NCI-H526 (cell line): ENCODE results near the gene OVCH1.

Source experiments
- DNase-seq, 2 experiments: peaks; one replicate each; lab custom pipeline; 2025; lab: John Stamatoyannopoulos, UW

OVCH1 gene, protein sequence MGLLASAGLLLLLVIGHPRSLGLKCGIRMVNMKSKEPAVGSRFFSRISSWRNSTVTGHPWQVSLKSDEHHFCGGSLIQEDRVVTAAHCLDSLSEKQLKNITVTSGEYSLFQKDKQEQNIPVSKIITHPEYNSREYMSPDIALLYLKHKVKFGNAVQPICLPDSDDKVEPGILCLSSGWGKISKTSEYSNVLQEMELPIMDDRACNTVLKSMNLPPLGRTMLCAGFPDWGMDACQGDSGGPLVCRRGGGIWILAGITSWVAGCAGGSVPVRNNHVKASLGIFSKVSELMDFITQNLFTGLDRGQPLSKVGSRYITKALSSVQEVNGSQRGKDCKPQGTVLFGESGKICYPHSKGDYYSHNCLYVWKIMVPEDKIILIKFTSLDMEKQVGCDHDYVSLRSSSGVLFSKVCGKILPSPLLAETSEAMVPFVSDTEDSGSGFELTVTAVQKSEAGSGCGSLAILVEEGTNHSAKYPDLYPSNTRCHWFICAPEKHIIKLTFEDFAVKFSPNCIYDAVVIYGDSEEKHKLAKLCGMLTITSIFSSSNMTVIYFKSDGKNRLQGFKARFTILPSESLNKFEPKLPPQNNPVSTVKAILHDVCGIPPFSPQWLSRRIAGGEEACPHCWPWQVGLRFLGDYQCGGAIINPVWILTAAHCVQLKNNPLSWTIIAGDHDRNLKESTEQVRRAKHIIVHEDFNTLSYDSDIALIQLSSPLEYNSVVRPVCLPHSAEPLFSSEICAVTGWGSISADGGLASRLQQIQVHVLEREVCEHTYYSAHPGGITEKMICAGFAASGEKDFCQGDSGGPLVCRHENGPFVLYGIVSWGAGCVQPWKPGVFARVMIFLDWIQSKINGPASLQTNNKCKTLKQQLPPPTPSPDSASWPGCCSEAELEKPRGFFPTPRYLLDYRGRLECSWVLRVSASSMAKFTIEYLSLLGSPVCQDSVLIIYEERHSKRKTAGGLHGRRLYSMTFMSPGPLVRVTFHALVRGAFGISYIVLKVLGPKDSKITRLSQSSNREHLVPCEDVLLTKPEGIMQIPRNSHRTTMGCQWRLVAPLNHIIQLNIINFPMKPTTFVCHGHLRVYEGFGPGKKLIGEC

DNA sequence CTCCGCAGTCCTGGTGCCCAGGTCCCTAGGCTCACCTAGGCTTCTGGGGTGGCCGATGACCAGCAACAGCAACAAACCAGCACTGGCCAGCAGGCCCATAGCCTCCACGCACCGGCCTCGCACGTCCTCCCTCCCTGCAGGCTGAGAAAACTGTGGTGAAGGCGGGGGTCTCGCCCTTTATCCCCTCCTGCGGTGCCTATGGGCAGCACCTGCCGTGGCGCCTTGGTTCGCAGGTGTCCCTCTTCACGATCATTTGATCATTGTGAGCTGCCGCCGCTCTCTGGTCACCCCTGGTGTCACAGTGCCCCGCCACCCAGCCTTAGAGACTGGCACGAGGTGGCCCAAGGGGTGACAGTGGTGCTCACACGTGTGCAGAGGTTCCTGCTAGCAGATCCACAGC, at the start of gene OVCH1:
OVCH1 (minus strand) TSS at position 99 of the 400 bp plus-strand sequence; CDS start at position 99, 0 bp downstream.
- no peak for DNase-seq

DNA sequence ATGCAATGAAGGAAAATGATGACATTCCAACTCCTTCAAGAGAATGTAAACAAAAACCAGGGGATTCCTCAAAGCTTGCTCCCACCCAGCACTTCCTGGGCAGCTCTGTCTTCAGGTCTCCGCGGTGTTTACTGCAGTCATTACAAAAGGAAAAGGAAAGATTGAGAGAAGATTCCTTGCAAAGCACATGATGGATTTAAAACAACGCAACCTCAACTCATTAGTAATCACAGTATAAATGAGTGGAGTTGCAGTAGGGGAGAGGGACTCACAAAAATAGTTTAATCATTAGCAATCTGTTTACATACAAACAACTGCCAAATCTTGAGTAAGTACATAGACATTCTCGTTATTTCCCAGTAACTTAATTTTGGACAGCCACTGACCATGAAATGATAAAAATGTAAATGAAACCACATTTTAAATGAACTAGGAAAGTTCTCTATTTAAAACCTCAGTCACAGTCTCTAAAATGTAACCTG, 49.7 kb upstream of the OVCH1 start:
- no peak for DNase-seq

DNA sequence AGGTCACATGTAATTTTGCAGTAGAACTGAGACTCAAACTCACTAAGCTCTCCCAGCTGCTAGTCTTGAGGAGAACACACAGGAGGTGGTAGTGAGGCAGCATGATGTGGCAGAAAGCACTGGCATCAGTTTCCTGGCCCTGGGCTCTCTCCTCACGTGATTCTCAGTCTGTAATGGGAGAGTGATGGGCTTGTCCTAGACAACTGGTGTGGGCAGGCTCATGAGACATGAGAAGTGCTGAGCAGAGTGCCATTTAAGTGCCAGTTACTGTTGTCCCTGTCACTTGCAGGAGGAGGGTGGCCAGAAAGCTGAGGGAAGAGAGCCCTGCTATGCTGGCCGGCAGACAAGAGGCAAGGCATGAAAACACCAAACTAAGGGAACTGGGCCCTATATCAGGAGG, 48.5 kb upstream of the OVCH1 start:
- DNase-seq: no peak

DNA sequence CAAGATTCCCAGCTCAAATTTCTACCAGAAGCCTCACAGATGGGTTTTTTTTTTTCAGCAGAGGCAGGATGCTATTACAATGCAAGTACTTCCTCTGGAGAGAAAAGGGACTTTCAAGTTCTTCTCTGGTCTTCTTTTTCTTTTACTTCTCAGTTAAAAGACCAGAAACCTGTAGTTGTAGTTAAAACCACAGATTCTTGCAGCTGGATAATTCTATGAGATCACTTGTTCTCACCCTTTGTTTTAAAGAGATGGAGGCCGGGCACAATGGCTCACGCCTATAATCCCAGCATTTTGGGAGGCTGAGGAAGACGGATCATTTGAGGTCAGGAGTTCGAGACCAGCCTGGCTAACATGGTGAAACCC, 47.6 kb upstream of the OVCH1 start:
- DNase-seq: no peak

DNA sequence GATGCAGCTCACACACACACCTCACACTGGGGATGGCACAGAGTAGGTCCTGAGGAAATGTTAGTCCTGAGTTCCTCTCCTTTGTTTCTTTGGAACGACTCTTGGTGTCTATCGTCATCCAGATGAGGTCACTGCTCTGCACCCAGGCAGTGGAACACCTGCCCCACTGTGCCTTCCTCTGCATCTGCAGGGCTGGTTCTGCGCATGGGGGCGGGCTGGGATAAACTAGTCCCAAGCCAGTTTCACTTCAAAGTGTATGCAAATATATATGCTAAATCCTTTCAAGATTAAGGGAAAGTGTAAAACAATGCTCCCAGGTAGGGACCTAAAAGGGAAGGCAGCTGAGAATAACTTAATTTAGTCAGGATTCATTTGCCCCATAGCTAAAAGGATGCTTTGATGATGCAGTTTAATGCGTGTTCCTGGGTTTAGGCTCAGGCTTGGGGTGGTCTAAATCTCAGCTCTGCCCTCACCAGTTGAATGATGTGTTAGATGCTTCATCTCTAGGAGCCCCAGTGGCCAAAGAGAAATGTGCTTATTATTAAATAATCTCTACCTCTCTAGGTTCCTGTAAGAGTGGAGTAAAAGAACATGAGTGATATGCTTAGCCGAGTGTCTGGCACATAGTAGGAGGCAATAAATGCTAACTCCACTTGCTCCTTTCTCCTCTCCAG, 47.1 kb upstream of the OVCH1 start:
- DNase-seq: no peak

DNA sequence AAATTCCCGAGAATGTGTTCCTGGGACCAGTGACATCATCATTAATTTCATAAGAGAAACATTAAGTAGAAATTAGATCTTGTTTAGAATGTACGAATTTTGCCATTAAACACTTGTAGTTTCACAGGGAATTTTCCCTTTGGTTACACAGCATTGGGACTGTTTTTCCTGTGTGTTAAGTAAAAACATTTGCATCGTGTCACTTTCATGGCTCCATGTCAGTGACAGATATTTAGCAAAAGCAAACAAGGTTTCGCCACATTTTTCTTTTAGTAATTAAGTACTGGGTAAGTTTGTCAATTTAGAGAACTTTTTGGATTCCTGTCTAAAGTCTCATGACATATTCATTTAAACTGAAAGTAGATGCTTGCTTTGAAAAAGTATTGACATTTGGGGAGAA, 45.5 kb upstream of the OVCH1 start:
- DNase-seq: no peak

DNA sequence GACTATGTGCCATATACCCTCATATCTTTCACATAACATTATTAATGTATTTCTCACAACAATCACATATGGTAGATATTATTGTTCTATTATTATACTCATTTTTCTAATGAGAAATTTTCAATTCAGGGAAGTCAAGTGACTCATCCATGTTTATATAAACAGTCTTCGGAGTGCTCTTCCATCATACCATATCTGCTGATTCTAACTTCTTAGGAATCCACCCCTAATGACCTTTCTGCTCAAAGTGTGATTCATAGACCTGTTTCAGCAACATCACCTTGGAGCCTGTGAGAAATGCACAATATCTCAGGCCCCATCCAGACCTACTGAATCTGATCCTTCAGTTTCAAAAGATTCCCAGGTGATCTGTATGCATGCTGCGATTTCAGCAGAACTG, 39.8 kb upstream of the OVCH1 start:
- no peak for DNase-seq

DNA sequence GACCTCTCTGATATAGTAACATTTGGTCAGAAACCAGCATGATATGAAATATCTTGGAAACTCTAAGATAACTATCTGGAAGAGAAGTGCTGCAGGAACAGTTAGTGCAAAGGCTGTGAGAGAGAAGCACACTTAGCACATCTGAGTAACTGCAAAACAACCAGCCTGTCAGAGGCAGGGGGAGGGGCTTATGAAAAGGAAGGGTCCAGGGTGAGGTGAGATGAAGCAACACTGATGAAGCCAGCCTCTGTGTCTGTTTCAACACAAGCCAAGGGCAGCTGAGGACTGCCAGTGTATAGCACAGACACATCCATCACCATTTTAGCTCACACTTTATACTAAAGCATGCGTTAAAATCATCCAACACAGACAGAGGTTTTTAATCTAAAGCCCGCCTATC, 37.4 kb upstream of the OVCH1 start:
- DNase-seq: no peak

DNA sequence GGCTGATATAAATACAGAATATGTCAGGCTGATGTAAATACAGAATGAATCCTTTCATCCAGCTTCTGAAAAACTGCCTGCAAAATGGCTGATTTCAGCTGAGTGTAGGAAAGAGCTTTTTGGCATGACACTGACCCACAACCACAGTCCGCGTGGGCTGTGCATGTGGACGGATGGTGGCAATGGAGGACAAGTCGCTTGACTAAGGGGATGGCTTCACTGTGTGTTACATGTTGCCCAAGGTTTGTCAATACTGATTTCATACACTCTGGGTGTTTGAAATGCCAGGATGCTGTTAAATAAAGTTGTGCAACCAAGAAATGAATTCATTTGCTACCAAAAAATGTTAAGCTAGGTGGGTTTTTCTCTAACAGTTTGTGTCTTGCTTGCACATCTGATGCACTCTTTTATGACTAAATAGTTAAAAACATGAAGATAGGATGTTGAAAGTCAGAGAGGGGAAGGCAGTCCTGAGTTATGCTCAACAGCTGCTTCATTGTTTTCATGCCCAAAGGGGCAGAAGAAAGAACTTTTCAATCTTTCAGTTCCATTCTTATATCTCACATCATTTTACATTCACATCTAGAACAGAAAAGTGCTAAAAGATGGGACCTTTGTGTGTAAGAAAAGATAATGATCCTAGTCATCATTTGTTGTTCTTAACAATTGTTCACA, 36.5 kb upstream of the OVCH1 start:
- no peak for DNase-seq

DNA sequence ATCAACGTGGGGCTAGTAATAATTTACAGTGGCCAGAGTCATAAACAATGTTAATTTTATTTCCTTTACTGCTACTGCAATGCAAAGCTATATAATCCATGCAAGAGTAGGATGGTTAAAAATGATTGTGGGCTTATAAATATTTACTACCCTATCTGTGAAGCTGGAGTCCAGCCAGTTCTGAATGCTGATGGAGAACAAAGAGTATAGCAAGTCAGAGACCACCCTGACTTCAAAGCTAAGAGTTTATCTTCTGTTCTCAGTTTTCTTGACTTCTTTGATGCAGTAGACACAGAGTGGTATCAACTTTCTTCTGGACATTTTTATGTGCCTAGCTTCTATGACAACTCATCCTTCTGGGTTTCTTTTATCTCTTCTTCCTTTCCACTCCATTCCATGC, 34.0 kb upstream of the OVCH1 start:
- DNase-seq: no peak

DNA sequence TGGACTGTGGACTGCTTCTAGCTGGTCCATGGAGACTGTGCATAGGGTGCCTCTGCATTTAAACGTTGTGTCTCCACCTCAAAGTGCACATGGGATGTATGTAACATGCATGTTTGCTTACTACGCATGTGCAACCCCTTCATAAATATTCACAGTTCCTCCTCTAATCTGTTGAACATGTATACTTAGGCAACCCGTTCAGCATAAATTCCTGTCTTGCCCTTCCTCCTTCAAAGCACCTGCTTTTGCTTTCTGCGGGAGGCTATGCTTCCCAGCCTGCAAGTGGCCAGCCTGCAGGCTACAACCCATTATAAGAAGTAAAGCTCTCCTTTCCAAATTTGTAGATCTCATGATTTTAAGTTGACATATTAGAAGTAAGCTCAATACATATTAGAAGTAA, 33.0 kb upstream of the OVCH1 start:
- DNase-seq: no peak

DNA sequence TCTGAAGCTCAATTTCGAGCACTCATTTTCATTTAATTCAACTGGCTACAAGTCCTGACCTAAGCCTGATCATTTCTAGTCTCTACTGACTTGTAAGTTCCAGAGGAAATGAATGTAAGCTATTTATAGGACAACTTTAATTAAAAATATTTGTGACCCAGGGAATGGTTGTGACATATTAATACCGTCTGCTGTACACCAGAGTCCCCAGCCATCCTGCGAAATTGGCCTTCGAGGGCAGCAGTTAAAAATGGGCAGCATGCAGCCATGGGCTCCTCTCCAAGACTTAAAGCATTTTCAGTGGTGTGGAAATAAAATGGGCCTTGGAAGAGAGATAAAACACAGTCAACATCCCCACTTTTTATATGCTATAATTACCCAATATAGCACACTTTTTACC, 30.7 kb upstream of the OVCH1 start:
- DNase-seq: no peak

DNA sequence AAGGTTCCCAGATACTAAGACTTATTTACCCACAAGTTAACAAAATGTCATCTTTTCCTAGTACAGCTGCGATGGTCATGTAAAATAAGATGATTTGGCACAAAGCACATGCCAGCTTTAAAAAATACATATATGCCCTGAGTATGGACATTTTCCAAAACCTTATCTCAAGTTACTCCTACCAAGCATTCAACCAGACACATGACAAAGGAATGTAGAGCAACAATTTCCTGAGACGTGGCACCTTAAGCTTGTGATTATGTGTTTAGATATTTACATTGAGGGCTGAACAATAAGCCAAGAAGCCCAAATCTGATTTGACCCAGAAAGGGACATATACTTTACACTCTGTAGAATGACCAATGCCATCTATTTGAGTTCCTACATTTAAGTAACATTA, 24.5 kb upstream of the OVCH1 start:
- DNase-seq: no peak

DNA sequence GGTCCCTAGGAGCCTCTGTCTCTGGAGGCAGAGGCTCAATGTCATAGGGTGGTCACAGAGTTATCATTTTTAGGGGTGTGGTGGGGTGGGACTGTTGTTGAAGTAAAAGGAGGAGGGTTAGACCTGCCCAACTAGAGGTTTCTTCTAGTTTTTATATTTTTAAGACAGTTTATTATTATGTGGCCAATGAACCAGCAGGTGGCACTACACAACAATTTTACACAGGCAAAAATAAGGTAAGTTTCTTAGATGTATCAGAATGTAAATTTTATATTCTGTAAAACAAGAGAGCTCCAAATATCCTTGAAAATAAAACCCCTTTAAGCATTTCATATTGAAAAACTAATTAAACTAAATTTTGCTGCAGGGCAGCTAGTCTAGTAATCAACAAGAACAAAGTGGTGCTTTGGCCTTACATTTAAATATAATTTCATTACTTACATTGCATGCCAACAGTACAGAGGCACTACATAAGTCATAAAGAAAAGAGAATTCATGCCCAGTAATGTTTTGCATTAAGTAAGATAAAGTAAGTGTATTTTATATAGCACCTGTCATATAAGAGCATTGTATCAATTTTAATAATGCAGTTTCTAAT, 22.2 kb upstream of the OVCH1 start:
- peak; percentile 9 to 49 for DNase-seq

DNA sequence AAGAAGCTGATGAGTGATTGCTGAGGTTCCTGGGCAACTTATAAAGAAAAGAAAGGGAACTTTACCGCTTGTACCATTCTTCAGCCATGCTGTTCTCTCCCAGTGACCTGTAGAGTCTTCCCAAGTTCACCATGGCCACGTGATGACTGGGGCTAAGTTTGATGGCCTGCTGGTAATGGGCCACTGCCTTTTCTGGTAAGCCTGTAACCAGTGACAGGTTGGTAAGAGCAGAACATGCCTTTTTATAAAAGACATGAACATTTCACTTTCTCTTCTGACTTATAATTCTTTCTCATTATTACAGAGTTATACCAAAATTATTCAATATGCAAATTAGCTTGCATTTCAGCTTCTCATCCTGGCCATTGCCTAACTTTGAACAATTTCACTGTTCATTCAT, 20.9 kb upstream of the OVCH1 start:
- DNase-seq: no peak

DNA sequence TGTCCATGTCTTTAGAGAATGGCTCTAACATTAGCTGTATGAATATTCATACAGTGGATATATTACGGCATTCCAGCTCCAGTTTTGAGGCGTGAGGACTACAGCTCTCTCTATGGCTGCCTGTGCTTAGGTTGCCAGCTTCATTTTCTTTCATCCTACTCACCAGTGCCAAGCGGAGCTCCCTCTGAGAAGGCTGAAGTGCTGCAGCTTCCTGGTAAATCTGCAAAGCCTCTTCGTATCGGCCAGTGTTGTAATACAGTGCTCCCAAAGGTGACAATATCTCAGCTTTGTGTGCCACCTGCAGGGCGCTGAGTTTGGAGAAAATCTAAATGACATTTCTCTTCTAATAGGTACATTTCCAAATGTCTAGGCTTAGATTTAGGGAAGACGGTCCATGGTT, 19.8 kb upstream of the OVCH1 start:
- DNase-seq: peak; percentile 67 to 73

DNA sequence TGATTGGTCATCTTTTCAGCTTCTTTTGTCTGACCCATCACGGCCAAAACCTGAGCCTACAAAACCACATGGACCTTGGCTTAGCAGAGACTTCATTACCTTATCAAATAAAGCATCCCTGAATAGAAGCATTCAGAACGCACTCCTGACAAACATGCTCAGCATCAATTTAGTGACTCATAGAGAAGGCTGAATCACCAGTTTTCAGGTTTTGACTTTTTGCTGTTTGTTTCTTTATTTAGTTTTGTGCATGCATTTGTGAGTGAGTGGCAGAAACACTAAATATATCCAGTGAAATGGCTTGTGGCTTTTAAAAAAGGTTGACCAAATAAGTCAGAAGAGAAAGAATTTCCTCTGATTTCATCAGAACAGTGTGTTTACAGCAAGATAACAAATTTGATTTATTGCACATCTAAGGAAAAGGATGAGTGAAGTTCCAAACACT, 19.0 kb upstream of the OVCH1 start:
- no peak for DNase-seq

DNA sequence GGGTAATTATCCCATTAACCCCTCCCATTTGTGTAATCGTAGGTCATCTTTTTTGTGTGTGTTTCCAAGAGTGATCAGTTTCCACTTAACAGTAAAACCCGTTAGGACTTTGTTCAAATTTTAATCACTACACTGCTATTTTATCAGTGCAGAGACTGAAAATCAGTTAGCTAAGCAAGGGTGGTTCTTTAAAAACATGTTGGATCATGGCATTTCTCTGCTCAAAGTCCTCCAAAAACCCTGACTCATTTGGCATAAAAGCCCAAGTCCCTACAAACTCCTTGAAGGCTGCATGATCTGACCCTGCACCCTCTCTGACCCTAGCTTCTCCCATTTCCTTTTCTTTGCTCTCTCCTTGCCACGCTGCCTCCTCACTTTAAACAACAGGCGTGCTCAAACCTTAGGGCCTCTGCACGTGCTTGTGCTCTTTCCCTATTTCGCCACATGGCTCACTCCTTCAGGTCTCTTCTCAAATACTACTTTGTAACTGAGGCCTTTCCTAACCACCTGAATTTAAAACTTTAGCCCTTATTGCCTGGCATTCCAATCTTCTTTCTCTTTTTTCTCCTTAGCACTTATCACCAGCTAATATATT, 13.2 kb upstream of the OVCH1 start:
- no peak for DNase-seq

DNA sequence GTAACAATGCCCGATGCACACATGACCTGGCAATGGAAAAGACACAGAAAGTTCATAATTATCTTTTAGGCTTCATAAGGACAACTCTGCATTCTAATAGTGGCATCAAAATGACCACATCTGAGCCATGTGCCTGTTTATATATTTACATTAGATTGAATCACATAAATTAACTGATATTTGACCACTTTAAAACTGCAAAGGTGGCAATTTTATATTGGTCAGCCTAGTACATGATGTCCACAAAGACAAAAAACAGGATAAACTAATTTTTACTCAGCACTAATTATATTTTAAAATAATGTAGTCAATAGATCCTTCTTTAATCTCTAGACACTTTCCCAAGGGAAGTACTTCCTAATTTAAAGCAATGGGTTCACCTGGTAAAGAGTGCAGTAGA, 12.0 kb upstream of the OVCH1 start:
- no peak for DNase-seq

DNA sequence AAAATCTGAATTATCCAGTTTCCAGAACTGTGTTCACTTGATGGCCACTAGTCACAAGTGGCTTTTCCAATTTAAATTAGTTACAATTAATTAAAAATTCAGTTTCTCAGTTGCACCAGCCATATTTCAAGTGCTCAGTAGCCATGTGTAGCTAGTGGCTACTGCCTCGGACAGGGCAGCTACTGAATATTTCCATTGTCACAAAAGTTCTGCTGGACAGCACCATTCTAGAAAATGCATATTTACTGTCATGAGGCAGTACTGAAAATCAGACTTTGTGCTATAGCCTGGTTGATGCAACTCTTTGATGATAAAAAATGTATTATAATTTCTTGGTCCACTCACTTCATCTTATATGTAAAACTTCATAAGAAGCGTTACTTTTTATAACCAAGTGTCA, 11.5 kb upstream of the OVCH1 start:
- no peak for DNase-seq

DNA sequence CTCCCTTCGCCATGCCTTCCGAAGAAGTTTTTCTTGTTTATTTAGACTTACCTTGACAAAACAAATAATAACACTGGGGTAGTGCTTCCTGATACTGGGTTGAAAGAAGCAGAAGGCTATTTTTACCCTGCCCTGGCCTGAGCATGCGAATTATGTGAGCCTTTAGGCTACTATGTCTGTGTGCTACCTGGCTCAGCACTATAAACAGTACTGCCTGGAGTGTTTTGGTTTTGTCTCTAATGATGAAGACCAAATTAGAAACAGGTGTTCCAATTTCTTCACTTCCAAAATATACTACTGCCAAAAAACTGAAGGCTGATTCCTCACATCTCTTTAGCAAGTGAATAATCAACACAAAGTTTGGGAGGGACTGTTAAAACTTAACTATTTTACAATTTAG, 7.6 kb upstream of the OVCH1 start:
- no peak for DNase-seq
